Measurements from ENCODE around the gene LRRC3.

- TF ChIP-seq POLR2AphosphoS5 (IDR thresholded peaks at IDR 0.05), result no peak
- TF ChIP-seq, protein P1, sequence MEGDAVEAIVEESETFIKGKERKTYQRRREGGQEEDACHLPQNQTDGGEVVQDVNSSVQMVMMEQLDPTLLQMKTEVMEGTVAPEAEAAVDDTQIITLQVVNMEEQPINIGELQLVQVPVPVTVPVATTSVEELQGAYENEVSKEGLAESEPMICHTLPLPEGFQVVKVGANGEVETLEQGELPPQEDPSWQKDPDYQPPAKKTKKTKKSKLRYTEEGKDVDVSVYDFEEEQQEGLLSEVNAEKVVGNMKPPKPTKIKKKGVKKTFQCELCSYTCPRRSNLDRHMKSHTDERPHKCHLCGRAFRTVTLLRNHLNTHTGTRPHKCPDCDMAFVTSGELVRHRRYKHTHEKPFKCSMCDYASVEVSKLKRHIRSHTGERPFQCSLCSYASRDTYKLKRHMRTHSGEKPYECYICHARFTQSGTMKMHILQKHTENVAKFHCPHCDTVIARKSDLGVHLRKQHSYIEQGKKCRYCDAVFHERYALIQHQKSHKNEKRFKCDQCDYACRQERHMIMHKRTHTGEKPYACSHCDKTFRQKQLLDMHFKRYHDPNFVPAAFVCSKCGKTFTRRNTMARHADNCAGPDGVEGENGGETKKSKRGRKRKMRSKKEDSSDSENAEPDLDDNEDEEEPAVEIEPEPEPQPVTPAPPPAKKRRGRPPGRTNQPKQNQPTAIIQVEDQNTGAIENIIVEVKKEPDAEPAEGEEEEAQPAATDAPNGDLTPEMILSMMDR (IDR thresholded peaks at IDR 0.05), result no peak
Observed at GRCh38 chr21:44478124-44478800, 23.0 kb downstream of the LRRC3 start.

Data from prostate gland (tissue), 2 donors.